ENCODE measurements around the gene DSCAML1. TPM values are rescaled to one million over a fixed set of nuclear protein-coding genes. Genes with fewer than 3 reads are reported as not detected.

Gene DSCAML1
- total RNA-seq, 1 donor from 2014 or later, result 1.3 TPM

DNA sequence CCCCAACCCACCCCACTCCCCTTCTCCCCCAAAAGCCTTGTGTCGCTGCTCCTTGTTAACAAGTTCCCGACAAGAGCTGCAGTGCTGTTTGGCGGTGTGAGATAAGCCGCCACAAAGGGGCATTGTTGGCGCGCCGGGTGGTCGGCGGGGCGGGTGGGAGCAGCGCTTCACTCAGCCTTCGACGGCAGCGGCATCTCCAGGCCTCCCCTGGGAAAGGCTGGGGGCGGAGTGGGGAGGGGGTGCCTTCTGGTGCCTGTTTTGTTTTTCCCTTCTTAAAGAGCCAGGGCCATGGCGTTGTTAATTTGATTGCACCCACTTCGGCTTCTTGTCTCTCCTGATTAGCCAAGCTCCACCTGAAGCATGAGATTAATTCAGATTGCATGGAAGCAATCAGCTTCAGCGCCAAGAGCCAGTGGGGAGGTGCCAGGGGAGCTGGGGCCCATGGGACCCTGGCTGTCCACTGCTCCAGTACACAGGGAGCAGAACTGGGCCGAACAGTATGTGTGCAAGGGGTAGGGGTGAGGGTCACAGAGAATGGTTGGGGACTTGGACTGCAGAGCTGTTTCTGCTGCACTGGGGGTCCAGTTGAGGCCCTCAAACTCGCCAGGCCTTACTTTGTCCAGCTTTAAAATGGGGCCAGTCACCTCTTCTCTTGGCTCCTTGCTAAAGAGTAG, 304.3 kb downstream of the DSCAML1 start:
- Histone ChIP-seq H3K9me3 (no peaks in the 10 kb centered on the region), H3K27ac (no peak overlapping the region), H3K36me3 (no peaks in the 10 kb centered on the region), H3K4me1 (no peaks in the 10 kb centered on the region), H3K4me3 (no peak overlapping the region), H3K27me3 (no peaks in the 10 kb centered on the region)
- ATAC-seq (no peak), DNase-seq (no peak)
- TF ChIP-seq, protein P1, sequence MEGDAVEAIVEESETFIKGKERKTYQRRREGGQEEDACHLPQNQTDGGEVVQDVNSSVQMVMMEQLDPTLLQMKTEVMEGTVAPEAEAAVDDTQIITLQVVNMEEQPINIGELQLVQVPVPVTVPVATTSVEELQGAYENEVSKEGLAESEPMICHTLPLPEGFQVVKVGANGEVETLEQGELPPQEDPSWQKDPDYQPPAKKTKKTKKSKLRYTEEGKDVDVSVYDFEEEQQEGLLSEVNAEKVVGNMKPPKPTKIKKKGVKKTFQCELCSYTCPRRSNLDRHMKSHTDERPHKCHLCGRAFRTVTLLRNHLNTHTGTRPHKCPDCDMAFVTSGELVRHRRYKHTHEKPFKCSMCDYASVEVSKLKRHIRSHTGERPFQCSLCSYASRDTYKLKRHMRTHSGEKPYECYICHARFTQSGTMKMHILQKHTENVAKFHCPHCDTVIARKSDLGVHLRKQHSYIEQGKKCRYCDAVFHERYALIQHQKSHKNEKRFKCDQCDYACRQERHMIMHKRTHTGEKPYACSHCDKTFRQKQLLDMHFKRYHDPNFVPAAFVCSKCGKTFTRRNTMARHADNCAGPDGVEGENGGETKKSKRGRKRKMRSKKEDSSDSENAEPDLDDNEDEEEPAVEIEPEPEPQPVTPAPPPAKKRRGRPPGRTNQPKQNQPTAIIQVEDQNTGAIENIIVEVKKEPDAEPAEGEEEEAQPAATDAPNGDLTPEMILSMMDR (IDR thresholded peaks at IDR 0.05), result no peak
- intact Hi-C loops (cut with DNase I), result no loop called here

DNA sequence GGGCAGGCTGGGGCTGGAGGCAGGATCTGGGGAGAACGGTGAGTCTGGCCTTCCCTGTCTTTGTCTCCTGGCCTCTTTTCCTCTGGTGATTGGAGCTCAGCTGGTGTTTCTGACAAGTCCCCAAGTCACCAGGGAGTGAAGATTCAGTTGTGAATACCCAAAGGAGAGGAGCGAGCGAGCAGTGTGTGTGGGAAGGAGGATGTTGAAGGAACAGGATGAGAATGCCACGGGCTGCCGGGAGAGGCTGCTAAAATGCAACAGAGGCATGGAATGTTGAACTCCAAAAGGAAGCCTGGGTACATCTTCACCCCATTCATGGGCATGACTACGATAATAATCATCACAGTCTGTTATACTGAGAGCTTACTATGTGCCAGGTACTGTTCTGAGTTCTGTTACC, 306.1 kb downstream of the DSCAML1 start:
- H3K4me1 ChIP-seq, result no peaks in the 10 kb centered on the region
- H3K27me3 ChIP-seq, result no peaks in the 10 kb centered on the region
- no peaks in the 10 kb centered on the region for H3K9me3 ChIP-seq
- intact Hi-C loops (cut with DNase I), result no loop called here
- TF ChIP-seq, protein P1 (IDR thresholded peaks at IDR 0.05), result no peak
- no peak overlapping the region for H3K4me3 ChIP-seq
- no peak for ATAC-seq
- no peaks in the 10 kb centered on the region for H3K36me3 ChIP-seq
- DNase-seq, result no peak
- H3K27ac ChIP-seq, result no peak overlapping the region

DNA sequence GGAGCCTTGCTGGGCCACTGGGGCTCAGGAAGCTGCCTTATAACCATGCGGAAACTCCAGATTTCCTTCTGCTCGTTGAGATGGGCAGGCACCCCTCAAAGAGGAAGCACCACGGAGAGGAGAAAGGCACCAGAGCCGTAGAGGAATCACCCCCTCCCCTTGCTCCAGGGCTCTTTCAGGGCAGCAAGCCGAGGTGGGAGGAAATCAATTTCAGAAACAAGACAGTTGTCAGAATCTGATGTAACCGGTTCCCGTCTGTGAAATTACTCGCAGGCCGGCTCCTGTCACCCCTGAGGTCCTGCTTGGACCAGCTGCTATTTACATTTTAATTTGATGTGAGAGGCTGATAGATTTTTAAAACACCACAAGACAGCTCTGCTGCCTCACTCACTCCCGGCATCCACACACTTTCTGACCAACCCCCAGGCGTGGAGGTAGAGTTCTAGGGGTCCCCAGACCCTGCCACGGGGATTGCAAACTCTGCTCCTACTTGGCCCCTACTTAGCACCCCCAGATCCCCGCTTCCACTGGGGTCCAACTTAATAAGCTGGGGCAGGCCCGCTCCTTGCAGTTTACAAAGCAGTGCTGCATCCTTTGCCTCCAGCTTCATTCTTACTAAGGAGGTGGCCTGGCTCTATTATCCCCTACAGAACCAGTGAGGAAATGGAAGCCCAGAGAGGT, 306.9 kb downstream of the DSCAML1 start:
- H3K36me3 ChIP-seq, result no peaks in the 10 kb centered on the region
- no peak overlapping the region for H3K4me3 ChIP-seq
- peak; percentile 16 for ATAC-seq
- no peak overlapping the region for H3K27ac ChIP-seq
- H3K27me3 ChIP-seq, result no peaks in the 10 kb centered on the region
- TF ChIP-seq, protein P1 (IDR thresholded peaks at IDR 0.05), result no peak
- no peaks in the 10 kb centered on the region for H3K4me1 ChIP-seq
- intact Hi-C loops (cut with DNase I), result no loop called here
- no peaks in the 10 kb centered on the region for H3K9me3 ChIP-seq
- DNase-seq, result no peak

DNA sequence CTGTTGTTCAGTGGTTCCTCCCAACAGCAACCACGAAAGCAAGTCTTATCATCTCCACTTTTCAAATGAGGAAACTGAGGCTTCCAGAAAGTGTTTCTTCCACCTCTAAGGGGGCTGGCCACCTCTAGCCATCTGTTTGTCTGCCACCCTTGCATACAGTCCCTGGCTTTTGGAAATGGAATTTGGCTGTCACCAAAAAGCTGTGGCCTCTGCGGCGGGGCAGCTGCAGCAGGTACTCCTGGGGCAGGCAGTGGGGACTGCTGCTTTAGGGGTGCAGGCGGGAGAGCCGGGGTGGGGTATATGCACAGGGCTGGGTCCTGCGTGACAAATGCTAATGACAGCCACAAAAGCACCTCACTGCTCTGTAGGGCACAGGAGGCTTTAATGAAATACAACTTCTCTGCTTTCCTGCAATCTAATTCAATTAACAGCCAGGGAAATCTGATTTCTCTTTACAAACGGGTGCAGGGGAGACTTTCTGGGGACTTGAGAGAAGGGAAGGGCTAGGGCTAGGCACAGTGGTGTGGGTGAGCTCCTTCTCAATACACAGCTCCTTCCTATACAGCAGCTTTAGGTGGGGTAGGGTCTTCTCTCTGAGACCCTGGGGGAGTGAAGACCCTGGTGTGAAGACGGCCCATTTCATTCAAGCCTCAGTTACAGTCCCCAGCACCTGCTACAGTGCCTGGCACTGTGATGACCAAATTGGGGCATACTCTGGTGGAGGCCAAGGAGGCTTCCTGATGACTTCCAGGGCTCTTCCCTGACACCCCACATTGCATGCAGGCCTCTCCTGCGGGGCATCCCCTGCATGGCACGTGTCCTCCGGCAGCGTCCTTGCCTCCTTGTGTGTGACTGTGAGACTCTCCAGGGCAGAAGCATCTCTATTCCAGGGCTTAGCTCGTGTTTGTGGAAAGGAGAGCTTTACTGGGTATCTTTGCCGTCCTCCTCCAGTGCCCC, 307.7 kb downstream of the DSCAML1 start:
- Histone ChIP-seq H3K4me1 (no peaks in the 10 kb centered on the region), H3K4me3 (no peak overlapping the region), H3K36me3 (no peaks in the 10 kb centered on the region), H3K27me3 (no peaks in the 10 kb centered on the region), H3K27ac (no peak overlapping the region), H3K9me3 (no peaks in the 10 kb centered on the region)
- DNase-seq (no peak), ATAC-seq (no peak)
- TF ChIP-seq, protein P1 (IDR thresholded peaks at IDR 0.05), result no peak
- intact Hi-C loops (cut with DNase I), result no loop called here

DNA sequence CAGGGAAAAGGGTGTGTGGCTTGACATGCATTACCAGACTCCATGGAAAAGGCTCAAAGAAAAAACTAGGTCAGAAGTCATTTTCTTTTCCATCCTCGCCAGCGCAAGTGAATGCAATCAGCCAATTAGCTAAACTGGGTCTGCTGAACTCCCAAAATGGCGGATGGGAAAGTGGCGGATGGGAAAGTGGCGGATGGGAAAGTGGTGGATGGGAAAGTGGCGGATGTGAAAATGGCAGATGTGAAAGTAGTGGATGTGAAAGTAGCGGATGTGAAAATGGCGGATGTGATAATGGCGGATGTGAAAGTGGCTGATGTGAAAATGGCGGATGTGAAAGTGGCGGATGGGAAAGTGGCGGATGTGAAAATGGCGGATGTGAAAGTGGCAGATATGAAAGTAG, 311.0 kb downstream of the DSCAML1 start:
- Histone ChIP-seq H3K9me3 (no peaks in the 10 kb centered on the region), H3K4me1 (no peaks in the 10 kb centered on the region), H3K4me3 (no peak overlapping the region), H3K27me3 (no peaks in the 10 kb centered on the region), H3K27ac (no peak overlapping the region), H3K36me3 (no peaks in the 10 kb centered on the region)
- DNase-seq (no peak), ATAC-seq (no peak)
- intact Hi-C loops (cut with DNase I), result no loop called here
- TF ChIP-seq, protein P1 (IDR thresholded peaks at IDR 0.05), result no peak
